K562 (cell line): ENCODE data around the gene UTS2R.

Experiments used
- BRD4 ChIP-seq: fragments of 200-600 bp; sonication (generic); IDR thresholded peaks from 2 replicates; pipeline ENCODE4 v1.6.1; 2017; ENCODE audit warnings: inconsistent platforms
- CTCF ChIP-seq, 3 experiments: IDR thresholded peaks in 2 of 3; conservative IDR thresholded peaks in 1 of 3; 2 replicates each; pipeline ENCODE4 v1.5.1; 2011 to 2012; ENCODE audit warnings: low read length in 3 of 3, mild to moderate bottlenecking in 3 of 3, control low read depth in 2 of 3, improper control_type of control experiment in 1 of 3, inconsistent platforms in 1 of 3, low read depth in 1 of 3, mixed read lengths in 1 of 3, moderate library complexity in 1 of 3; ENCODE audit not compliant: insufficient read depth in 2 of 3
- CXXC5 ChIP-seq: fragments of 250-450 bp; sonication (Bioruptor Pico); IDR thresholded peaks from 2 replicates; pipeline ENCODE4 v1.8.0; 2022; ENCODE audit warnings: inconsistent platforms, mild to moderate bottlenecking, moderate library complexity
- ETV5 ChIP-seq: sonication (generic); formaldehyde crosslinking; IDR thresholded peaks from 2 replicates; pipeline ENCODE4 v1.4.0; 2020; ENCODE audit warnings: low read depth, mild to moderate bottlenecking, missing genetic modification reagents
- SP2 ChIP-seq: IDR thresholded peaks from 2 replicates; pipeline ENCODE4 v1.6.1; 2011; ENCODE audit warnings: mild to moderate bottlenecking, low read depth, low read length, moderate library complexity; ENCODE audit not compliant: poor library complexity, severe bottlenecking; ENCODE audit errors: extremely low read depth
- ZNF518B ChIP-seq: fragments of 250-450 bp; sonication (Bioruptor Pico); IDR thresholded peaks from 2 replicates; pipeline ENCODE4 v1.5.0; 2021; ENCODE audit warnings: mild to moderate bottlenecking, moderate library complexity
- TF ChIP-seq, protein P1 (sequence below): sonication (generic); formaldehyde crosslinking; IDR thresholded peaks from 2 replicates; pipeline ENCODE4 v1.9.0; 2022; ENCODE audit warnings: mild to moderate bottlenecking, missing genetic modification reagents

DNA sequence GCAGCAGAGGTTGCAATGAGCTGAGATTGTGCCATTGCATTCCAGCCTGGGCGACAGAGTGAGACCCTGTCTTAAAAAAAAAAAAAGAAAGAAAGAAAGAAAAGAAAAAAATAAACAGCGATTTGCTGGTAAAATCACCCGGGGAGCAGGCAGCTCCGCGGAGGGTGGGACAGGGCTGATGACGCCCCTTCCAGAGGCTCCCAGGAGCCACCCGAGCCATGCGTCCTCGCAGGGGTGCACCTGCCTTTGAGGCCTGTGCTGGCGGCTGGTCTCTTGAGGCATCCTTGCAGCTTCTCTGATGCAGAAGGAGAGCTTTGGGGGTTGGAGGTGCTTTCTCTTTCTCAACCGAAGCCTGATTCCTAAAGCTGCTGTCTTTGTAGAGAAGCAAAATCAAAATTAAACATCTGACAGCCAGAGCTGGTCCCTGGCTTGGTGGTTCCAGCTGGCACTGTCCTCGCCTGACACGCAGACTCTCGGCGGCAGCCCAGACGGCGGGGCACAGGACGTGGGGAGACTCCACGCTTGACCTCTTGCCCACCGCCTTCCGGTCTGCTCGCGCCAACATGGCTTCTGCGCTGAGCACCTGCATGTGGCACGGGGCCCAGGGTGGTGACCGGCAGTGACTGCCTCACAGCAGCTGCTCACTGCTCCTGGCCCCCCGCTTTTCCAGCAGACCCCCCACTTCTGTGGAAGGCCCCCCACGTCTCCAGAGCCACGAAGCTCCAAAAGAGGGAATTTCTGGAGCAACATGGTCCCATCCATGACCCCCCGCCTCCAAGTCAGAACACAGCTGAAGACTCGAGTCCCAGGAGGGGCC is 6.6 kb downstream of the UTS2R start:
- TF ChIP-seq ETV5 (CRISPR knock-in tag) (no peak), CTCF (IDR thresholded peaks at IDR 0.05 in 2 of 3, conservative IDR thresholded peaks at IDR 0.05 in 1 of 3; ENCODE audit: insufficient read depth in 2 of 3, low read depth in 1 of 3, low read length in 3 of 3) (no peak), ZNF518B (no peak), CXXC5 (CRISPR knock-in tag) (no peak), SP2 (no peak), BRD4 (no peak)
- TF ChIP-seq, protein P1, sequence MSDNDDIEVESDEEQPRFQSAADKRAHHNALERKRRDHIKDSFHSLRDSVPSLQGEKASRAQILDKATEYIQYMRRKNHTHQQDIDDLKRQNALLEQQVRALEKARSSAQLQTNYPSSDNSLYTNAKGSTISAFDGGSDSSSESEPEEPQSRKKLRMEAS, result no peak
